MCF 10A (cell line): ENCODE data around the gene CLNK. TPM values are rescaled to one million over a fixed set of nuclear protein-coding genes. Genes with fewer than 3 reads are reported as not detected.

ENCODE experiments used
- BruUV-seq: library from RNA; stranded (reverse); fragments of 400-500 nt; replicated peaks from 2 replicates; lab custom pipeline; 2021; lab: Mats Ljungman, UMichigan
- CTCF ChIA-PET: fragments of 300-600 bp; sonication (Branson Sonifier 250); formaldehyde crosslinking; extraction: SDS; loops from one replicate; lab custom pipeline; 2021; ENCODE audit warnings: antibody characterized with exemption, inconsistent platforms; lab: Yijun Ruan, JAX
- POLR2A ChIA-PET: fragments of 300-600, 350-650 bp; sonication (Branson Sonifier 250); formaldehyde crosslinking; extraction: SDS; loops from one replicate; lab custom pipeline; 2020; ENCODE audit warnings: antibody characterized with exemption, inconsistent platforms; lab: Yijun Ruan, JAX
- DNase-seq: peaks from one replicate; pipeline ENCODE4 v3.0.0-alpha.2; 2018; ENCODE audit not compliant: unreplicated experiment
- H3K27ac Mint-ChIP-seq: one replicate; pipeline ENCODE4 v1.8.0; 2022; ENCODE audit warnings: mild to moderate bottlenecking, low read depth, mixed read lengths; ENCODE audit not compliant: unreplicated experiment
- H3K27me3 Mint-ChIP-seq: one replicate; pipeline ENCODE4 v1.8.0; 2022; ENCODE audit warnings: mixed read lengths; ENCODE audit not compliant: insufficient read depth, unreplicated experiment
- H3K36me3 Mint-ChIP-seq: one replicate; pipeline ENCODE4 v1.8.0; 2022; ENCODE audit warnings: mild to moderate bottlenecking, moderate library complexity, mixed read lengths; ENCODE audit not compliant: insufficient read depth, unreplicated experiment
- H3K4me1 Mint-ChIP-seq: one replicate; pipeline ENCODE4 v1.8.0; 2022; ENCODE audit warnings: mixed read lengths; ENCODE audit not compliant: insufficient read depth, unreplicated experiment
- H3K4me3 Mint-ChIP-seq: one replicate; pipeline ENCODE4 v1.8.0; 2022; ENCODE audit warnings: mild to moderate bottlenecking, moderate library complexity, mixed read lengths; ENCODE audit not compliant: unreplicated experiment
- H3K9me3 Mint-ChIP-seq: one replicate; pipeline ENCODE4 v1.8.0; 2022; ENCODE audit warnings: mixed read lengths; ENCODE audit not compliant: unreplicated experiment
- CTCF ChIP-seq: fragments of 200-600 bp; IDR thresholded peaks from one replicate; pipeline ENCODE4 v1.8.0; 2022; ENCODE audit warnings: antibody characterized with exemption, mild to moderate bottlenecking; ENCODE audit not compliant: unreplicated experiment
- intact Hi-C: fragments of 100-400 bp; cut with micrococcal nuclease; formaldehyde crosslinking; loops from 2 replicates; pipeline ENCODE4 v1.14.1; 2022
- total RNA-seq: library from RNA; stranded (reverse); gene quantifications from 2 replicates; pipeline ENCODE4 v1.2.3, GENCODE V29; 2022

Gene CLNK
- total RNA-seq, 1 experiment from 2014 or later = not detected

GRCh38 chr4:10656420-10656819 is 28.1 kb downstream of the CLNK start:
- Mint-ChIP-seq H3K27ac (no peak overlapping the region), H3K9me3 (peaks cover 12% of the 10 kb centered on the region), H3K4me3 (no peak overlapping the region), H3K4me1 (no peaks in the 10 kb centered on the region), H3K36me3 (no peaks in the 10 kb centered on the region), H3K27me3 (no peaks in the 10 kb centered on the region)
- no TSS peak for BruUV-seq
- no peak for TF ChIP-seq CTCF
- DNase-seq = no peak
- intact Hi-C loops = no loop called here
- POLR2A ChIA-PET = interaction anchor here (1.1 kb wide), 1 partner anchor 11 kb away, joined by 3 read pairs; no protein-coding TSS in a partner anchor
- CTCF ChIA-PET = interaction anchor here (1.0 kb wide), 1 partner anchor 71 kb away, joined by 3 read pairs; no protein-coding TSS in a partner anchor

- H3K27me3 Mint-ChIP-seq = no peaks in the 10 kb centered on the region
- ChIA-PET CTCF (no interaction called here), POLR2A (interaction anchor here (1.1 kb wide), 1 partner anchor 11 kb away, joined by 3 read pairs; no protein-coding TSS in a partner anchor)
- no peak overlapping the region for H3K27ac Mint-ChIP-seq
- no peaks in the 10 kb centered on the region for H3K4me1 Mint-ChIP-seq
- no peak for TF ChIP-seq CTCF
- H3K9me3 Mint-ChIP-seq = peaks cover 12% of the 10 kb centered on the region
- BruUV-seq = no TSS peak
- H3K36me3 Mint-ChIP-seq = no peaks in the 10 kb centered on the region
- DNase-seq = peak; percentile 38
- H3K4me3 Mint-ChIP-seq = no peak overlapping the region
- intact Hi-C loops = no loop called here
These were observed 28.6 kb downstream of the CLNK start for GRCh38 chr4:10655968-10656367.

GRCh38 chr4:10648479-10648878 is 36.1 kb downstream of the CLNK start:
- H3K36me3 Mint-ChIP-seq = no peaks in the 10 kb centered on the region
- ChIA-PET POLR2A (no interaction called here), CTCF (no interaction called here)
- intact Hi-C loops = no loop called here
- BruUV-seq = no TSS peak
- no peak for TF ChIP-seq CTCF
- peaks cover 4% of the 10 kb centered on the region for H3K9me3 Mint-ChIP-seq
- H3K4me1 Mint-ChIP-seq = no peaks in the 10 kb centered on the region
- no peak overlapping the region for H3K4me3 Mint-ChIP-seq
- DNase-seq = no peak
- H3K27ac Mint-ChIP-seq = no peak overlapping the region
- H3K27me3 Mint-ChIP-seq = no peaks in the 10 kb centered on the region

DNA sequence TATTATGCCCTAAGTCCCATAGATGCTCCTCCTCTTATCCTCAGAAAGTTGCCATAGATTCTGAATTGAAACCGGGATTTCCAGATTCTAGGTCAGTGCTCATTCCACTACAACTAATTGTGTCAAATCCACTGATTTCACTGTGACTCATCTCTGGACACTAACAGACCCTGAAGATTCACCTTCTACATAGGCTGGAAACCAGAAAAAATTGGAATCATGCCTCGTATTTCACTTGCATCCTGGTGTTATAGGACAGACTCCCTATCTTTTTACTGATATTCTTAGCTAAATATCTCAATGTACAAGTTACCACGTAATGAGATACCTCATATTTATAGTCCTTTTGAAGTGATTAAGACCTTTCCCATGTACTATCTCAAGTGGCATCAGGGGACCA is 36.7 kb downstream of the CLNK start:
- no peak overlapping the region for H3K4me3 Mint-ChIP-seq
- no peak for DNase-seq

More for the DNA sequence above, 36.7 kb downstream of the CLNK start:
- intact Hi-C loops = no loop called here
- H3K9me3 Mint-ChIP-seq = peaks cover 4% of the 10 kb centered on the region
- ChIA-PET CTCF (interaction anchor here (1.1 kb wide), 1 partner anchor 10 kb away, joined by 3 read pairs; no protein-coding TSS in a partner anchor), POLR2A (interaction anchor here (1.1 kb wide), 1 partner anchor 614 kb away, joined by 3 read pairs; no protein-coding TSS in a partner anchor)
- no peaks in the 10 kb centered on the region for H3K27me3 Mint-ChIP-seq
- H3K4me1 Mint-ChIP-seq = no peaks in the 10 kb centered on the region
- no peaks in the 10 kb centered on the region for H3K36me3 Mint-ChIP-seq
- TF ChIP-seq CTCF = no peak
- no peak overlapping the region for H3K27ac Mint-ChIP-seq
- BruUV-seq = no TSS peak
